Smooth muscle cell of the brain vasculature (primary cell): ENCODE data around the gene CALCOCO1.
A peak's percentile ranks its signal among the peaks of the same experiment; 100 is the strongest.

ENCODE experiments used
- DNase-seq: peaks from one replicate; pipeline ENCODE4 v3.0.0-alpha.2; 2012; ENCODE audit warnings: low read depth, low spot score

The CALCOCO1 gene

DNA sequence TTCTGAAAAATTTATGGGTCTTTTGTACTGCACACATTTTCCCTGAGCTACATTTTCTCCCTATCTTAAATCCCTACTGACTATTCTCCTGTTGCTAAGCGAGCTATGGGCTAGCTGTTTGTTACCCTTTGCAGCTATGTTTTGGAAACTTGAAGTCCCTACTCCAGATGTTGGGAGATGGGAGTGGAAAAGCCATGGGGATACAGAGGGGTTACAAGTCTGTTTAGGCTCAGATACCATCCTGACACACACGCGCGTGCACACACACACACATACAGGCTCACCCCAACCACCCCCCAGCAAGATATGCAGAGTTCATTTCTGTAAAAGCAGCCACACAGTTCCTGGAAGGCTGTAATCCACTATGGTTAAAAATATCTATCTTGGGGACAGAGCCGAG, 67.2 kb downstream of the CALCOCO1 start:
- no peak for DNase-seq

DNA sequence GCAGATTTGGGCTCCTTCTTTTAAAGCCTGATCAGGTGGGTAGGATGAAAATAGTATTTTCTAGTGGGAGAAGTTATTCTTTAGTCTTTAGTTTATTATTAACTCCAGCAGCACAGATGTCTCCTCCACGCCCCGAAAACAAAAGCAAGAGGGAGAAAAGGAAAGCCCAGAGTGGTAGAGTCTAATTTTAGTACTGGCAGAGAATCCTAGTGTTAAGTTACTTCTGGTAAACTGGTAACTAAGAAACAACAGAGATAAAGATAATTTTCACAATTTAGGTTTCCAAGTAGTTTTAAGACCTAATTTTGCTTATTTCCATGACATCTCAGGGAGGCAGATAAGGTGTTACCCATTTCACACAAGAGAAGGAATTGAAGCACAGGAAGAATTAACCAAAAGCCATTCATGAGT, 67.7 kb downstream of the CALCOCO1 start:
- DNase-seq: no peak

- DNase-seq: peak; percentile 65
Observed at GRCh38 chr12:53659011-53659551, 68.2 kb downstream of the CALCOCO1 start.
